ENCODE data around the gene ANAPC2. TPM values are rescaled to one million over a fixed set of nuclear protein-coding genes. Genes with fewer than 3 reads are reported as not detected.

Gene ANAPC2
- total and polyA plus RNA-seq, 4 donors, result 31.9 to 60.9 (median 41.1) TPM

DNA sequence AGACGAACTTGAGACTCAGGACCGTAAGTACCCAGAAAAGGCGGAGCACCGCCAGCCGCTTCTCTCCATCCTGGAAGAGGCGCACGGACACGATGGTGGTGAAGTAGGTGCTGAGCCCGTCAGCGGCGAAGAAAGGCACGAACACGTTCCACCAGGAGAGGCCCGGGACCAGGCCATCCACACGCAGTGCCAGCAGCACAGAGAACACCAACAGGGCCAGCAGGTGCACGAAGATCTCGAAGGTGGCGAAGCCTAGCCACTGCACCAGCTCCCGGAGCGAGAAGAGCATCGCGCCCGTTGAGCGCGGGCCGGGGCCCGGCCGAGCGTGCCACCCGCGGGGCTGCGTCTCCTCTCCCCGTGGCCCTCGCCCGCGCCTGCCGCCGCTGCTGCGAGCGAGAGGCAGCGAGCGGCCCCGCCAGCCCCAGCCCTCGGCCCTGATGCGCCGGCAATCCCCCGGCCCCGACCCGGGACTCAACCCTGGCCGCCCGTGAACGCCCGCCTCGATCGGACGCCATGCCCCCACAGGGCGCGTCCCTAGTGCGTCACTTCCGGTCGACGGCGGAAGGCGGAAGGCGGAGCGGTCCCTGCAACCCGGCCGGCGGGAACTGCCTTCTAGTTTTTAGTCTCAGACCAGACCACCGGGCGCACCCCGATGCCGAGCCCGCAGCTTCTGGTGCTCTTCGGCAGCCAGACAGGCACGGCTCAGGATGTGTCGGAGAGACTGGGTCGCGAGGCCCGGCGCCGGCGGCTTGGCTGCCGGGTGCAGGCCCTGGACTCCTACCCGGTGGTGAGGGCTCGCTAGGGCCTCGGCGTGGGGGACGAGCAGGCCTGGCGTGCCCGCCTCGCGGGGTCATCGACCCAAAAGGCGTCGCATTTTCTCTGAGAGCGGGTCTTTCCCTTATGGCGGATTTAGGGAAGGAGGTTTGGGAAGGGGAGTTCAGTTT is 17.0 kb upstream of the ANAPC2 start, which contains the start of the genes NDOR1 and TMEM203:
Gene NDOR1, plus strand, starts transcription at position 575 of the 944 bp plus-strand sequence. Its CDS starts 78 bp downstream, at position 653.
Gene TMEM203, minus strand, starts transcription at position 523 of the 944 bp plus-strand sequence. Its CDS starts 234 bp downstream, at position 289.
- ATAC-seq (ENCODE audit: insufficient read depth, low FRiP score), result peak; percentile 63
- DNase-seq, result peak; percentile 91 to 93 (median 91)
- Histone ChIP-seq H3K9me3 (ENCODE audit: control insufficient read depth in 4 of 4, insufficient read depth in 3 of 4, low read length in 3 of 4) (peaks cover 0 to 2% (median 0%) of the 10 kb centered on the region in 4 donors), H3K4me3 (peak within 1 kb of the TSS; percentile 95), H3K27ac (ENCODE audit: low read depth in 1 of 2, low read length in 1 of 2) (peak within 1 kb of the TSS; percentile 75 to 87), H3K36me3 (ENCODE audit: control insufficient read depth in 4 of 4, insufficient read depth in 4 of 4, low read length in 4 of 4) (peaks cover 0 to 14% (median 8%) of the 10 kb centered on the region in 4 donors), H3K9ac (ENCODE audit: insufficient read depth in 1 of 2, low read length in 2 of 2) (peak within 1 kb of the TSS; percentile 33 to 65), H3K27me3 (ENCODE audit: control insufficient read depth in 3 of 3, insufficient read depth in 3 of 3, low read length in 2 of 3) (no peaks in the 10 kb centered on the region), H3K4me1 (ENCODE audit: control insufficient read depth in 5 of 5, insufficient read depth in 5 of 5, low read length in 5 of 5) (peaks cover 3 to 30% (median 28%) of the 10 kb centered on the region in 5 donors)
- TF ChIP-seq, protein P1, sequence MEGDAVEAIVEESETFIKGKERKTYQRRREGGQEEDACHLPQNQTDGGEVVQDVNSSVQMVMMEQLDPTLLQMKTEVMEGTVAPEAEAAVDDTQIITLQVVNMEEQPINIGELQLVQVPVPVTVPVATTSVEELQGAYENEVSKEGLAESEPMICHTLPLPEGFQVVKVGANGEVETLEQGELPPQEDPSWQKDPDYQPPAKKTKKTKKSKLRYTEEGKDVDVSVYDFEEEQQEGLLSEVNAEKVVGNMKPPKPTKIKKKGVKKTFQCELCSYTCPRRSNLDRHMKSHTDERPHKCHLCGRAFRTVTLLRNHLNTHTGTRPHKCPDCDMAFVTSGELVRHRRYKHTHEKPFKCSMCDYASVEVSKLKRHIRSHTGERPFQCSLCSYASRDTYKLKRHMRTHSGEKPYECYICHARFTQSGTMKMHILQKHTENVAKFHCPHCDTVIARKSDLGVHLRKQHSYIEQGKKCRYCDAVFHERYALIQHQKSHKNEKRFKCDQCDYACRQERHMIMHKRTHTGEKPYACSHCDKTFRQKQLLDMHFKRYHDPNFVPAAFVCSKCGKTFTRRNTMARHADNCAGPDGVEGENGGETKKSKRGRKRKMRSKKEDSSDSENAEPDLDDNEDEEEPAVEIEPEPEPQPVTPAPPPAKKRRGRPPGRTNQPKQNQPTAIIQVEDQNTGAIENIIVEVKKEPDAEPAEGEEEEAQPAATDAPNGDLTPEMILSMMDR (IDR thresholded peaks at IDR 0.05; ENCODE audit: control extremely low read depth, extremely low read depth), result no peak
- 0 to 1% methylated on average over 77 to 98 of the region's 98 CpGs for WGBS, 2 donors

DNA sequence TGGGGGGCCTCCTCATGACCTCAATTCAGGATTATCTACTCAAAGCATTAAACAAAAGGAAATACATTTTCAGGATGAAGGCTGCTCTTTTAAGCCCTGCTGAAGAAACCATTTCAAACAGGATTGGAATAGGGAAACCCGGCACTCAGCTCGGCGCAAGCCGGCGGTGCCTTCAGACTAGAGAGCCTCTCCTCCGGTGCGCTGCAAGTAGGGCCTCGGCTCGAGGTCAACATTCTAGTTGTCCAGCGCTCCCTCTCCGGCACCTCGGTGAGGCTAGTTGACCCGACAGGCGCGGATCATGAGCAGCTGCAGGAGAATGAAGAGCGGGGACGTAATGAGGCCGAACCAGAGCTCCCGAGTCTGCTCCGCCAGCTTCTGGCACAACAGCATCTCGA is 16.4 kb upstream of the ANAPC2 start:
- Histone ChIP-seq H3K4me3 (peak overlapping the region; percentile 95), H3K27ac (ENCODE audit: low read depth in 1 of 2, low read length in 1 of 2) (peak overlapping the region; percentile 75 to 87), H3K9ac (ENCODE audit: insufficient read depth in 1 of 2, low read length in 2 of 2) (peak overlapping the region; percentile 33 to 65), H3K4me1 (ENCODE audit: control insufficient read depth in 5 of 5, insufficient read depth in 5 of 5, low read length in 5 of 5) (peaks cover 3 to 30% (median 28%) of the 10 kb centered on the region in 5 donors), H3K36me3 (ENCODE audit: control insufficient read depth in 4 of 4, insufficient read depth in 4 of 4, low read length in 4 of 4) (peaks cover 0 to 14% (median 8%) of the 10 kb centered on the region in 4 donors), H3K9me3 (ENCODE audit: control insufficient read depth in 4 of 4, insufficient read depth in 3 of 4, low read length in 3 of 4) (peaks cover 0 to 2% (median 0%) of the 10 kb centered on the region in 4 donors), H3K27me3 (ENCODE audit: control insufficient read depth in 3 of 3, insufficient read depth in 3 of 3, low read length in 2 of 3) (no peaks in the 10 kb centered on the region)
- DNase-seq (no peak), ATAC-seq (ENCODE audit: insufficient read depth, low FRiP score) (no peak)
- WGBS, 2 donors, result 11 to 18% methylated on average over 21 of the region's 21 CpGs
- TF ChIP-seq, protein P1 (IDR thresholded peaks at IDR 0.05; ENCODE audit: control extremely low read depth, extremely low read depth), result no peak

- Histone ChIP-seq H3K36me3 (ENCODE audit: control insufficient read depth in 4 of 4, insufficient read depth in 4 of 4, low read length in 4 of 4) (peaks cover 0 to 8% (median 5%) of the 10 kb centered on the region in 4 donors), H3K4me1 (ENCODE audit: control insufficient read depth in 5 of 5, insufficient read depth in 5 of 5, low read length in 5 of 5) (peaks cover 12 to 43% (median 28%) of the 10 kb centered on the region in 5 donors), H3K27me3 (ENCODE audit: control insufficient read depth in 3 of 3, insufficient read depth in 3 of 3, low read length in 2 of 3) (no peaks in the 10 kb centered on the region), H3K9me3 (ENCODE audit: control insufficient read depth in 4 of 4, insufficient read depth in 3 of 4, low read length in 3 of 4) (peaks cover 0 to 2% (median 0%) of the 10 kb centered on the region in 4 donors), H3K4me3 (no peak overlapping the region), H3K9ac (ENCODE audit: insufficient read depth in 1 of 2, low read length in 2 of 2) (no peak overlapping the region), H3K27ac (ENCODE audit: low read depth in 1 of 2, low read length in 1 of 2) (no peak overlapping the region)
- WGBS, 2 donors, result 85 to 91% methylated on average over 8 of the region's 8 CpGs
- TF ChIP-seq, protein P1 (IDR thresholded peaks at IDR 0.05; ENCODE audit: control extremely low read depth, extremely low read depth), result no peak
- ATAC-seq (ENCODE audit: insufficient read depth, low FRiP score) (no peak), DNase-seq (no peak)
Measured at GRCh38 chr9:137202966-137203365, 14.6 kb upstream of the ANAPC2 start.
